SJCRH30 (cell line): ENCODE measurements around the gene KIF18B. TPM values are rescaled to one million over a fixed set of nuclear protein-coding genes. Genes with fewer than 3 reads are reported as not detected.

Source experiments
- DNase-seq, 2 experiments: peaks; one replicate each; pipeline ENCODE4 v3.0.0-alpha.2; 2015 to 2020
- H3K27ac ChIP-seq: fragments of 250-450 bp; sonication (Bioruptor Pico); 2 replicates; pipeline ENCODE4 v1.5.1; 2020; ENCODE audit warnings: mild to moderate bottlenecking, moderate library complexity
- H3K27me3 ChIP-seq: fragments of 250-450 bp; sonication (Bioruptor Pico); 2 replicates; pipeline ENCODE4 v1.5.1; 2020; ENCODE audit warnings: mild to moderate bottlenecking, moderate library complexity
- H3K36me3 ChIP-seq: fragments of 250-450 bp; sonication (Bioruptor Pico); 2 replicates; pipeline ENCODE4 v1.5.1; 2020; ENCODE audit warnings: mild to moderate bottlenecking, moderate library complexity
- H3K4me1 ChIP-seq: fragments of 250-450 bp; sonication (Bioruptor Pico); 2 replicates; pipeline ENCODE4 v1.5.1; 2020; ENCODE audit warnings: mild to moderate bottlenecking, moderate library complexity
- H3K4me3 ChIP-seq: fragments of 250-450 bp; sonication (Bioruptor Pico); 2 replicates; pipeline ENCODE4 v1.5.1; 2020; ENCODE audit warnings: mild to moderate bottlenecking, moderate library complexity
- H3K9me3 ChIP-seq: fragments of 250-450 bp; sonication (Bioruptor Pico); replicated peaks from 2 replicates; pipeline ENCODE4 v1.5.1; 2020; ENCODE audit warnings: mild to moderate bottlenecking, moderate library complexity
- total RNA-seq: library from RNA; depleted of rRNA; stranded (reverse); fragments of >200 nt; shearing (Covaris generic); gene quantifications from 2 replicates; pipeline ENCODE4 v1.2.3, GENCODE V29; 2014

Gene KIF18B
- total RNA-seq, 1 experiment from 2014 or later = 36.3 TPM

- peaks cover 18% of the 10 kb centered on the region for H3K27me3 ChIP-seq
- DNase-seq = no peak
- H3K36me3 ChIP-seq = no peaks in the 10 kb centered on the region
- H3K4me3 ChIP-seq = no peak overlapping the region
- H3K9me3 ChIP-seq = no peaks in the 10 kb centered on the region
- peaks cover 27% of the 10 kb centered on the region for H3K4me1 ChIP-seq
- H3K27ac ChIP-seq = no peak overlapping the region
Observed at GRCh38 chr17:44977814-44978550, 30.4 kb upstream of the KIF18B start.

GRCh38 chr17:44977065-44977464, 29.5 kb upstream of the KIF18B start:
- Histone ChIP-seq H3K36me3 (no peaks in the 10 kb centered on the region), H3K9me3 (no peaks in the 10 kb centered on the region), H3K4me3 (no peak overlapping the region), H3K27ac (no peak overlapping the region), H3K27me3 (peaks cover 21% of the 10 kb centered on the region), H3K4me1 (peaks cover 27% of the 10 kb centered on the region)
- no peak for DNase-seq

GRCh38 chr17:44976206-44976605, 28.6 kb upstream of the KIF18B start:
- H3K9me3 ChIP-seq = no peaks in the 10 kb centered on the region
- no peak overlapping the region for H3K27ac ChIP-seq
- peaks cover 23% of the 10 kb centered on the region for H3K4me1 ChIP-seq
- H3K27me3 ChIP-seq = peaks cover 21% of the 10 kb centered on the region
- no peak for DNase-seq
- H3K36me3 ChIP-seq = no peaks in the 10 kb centered on the region
- H3K4me3 ChIP-seq = no peak overlapping the region

GRCh38 chr17:44972953-44973352, 25.4 kb upstream of the KIF18B start:
- no peak overlapping the region for H3K27ac ChIP-seq

GRCh38 chr17:44971776-44972483, 24.4 kb upstream of the KIF18B start:
- no peak overlapping the region for H3K27ac ChIP-seq
- peaks cover 23% of the 10 kb centered on the region for H3K27me3 ChIP-seq
- no peaks in the 10 kb centered on the region for H3K36me3 ChIP-seq
- no peak for DNase-seq
- H3K9me3 ChIP-seq = no peaks in the 10 kb centered on the region
- H3K4me1 ChIP-seq = peaks cover 8% of the 10 kb centered on the region; the same call in 1 of the 2 replicates
- H3K4me3 ChIP-seq = no peak overlapping the region

More at GRCh38 chr17:44972953-44973352, 25.4 kb upstream of the KIF18B start:
- Histone ChIP-seq H3K4me1 (peaks cover 15% of the 10 kb centered on the region; the same call in 1 of the 2 replicates), H3K4me3 (no peak overlapping the region), H3K36me3 (no peaks in the 10 kb centered on the region), H3K27me3 (peaks cover 30% of the 10 kb centered on the region), H3K9me3 (no peaks in the 10 kb centered on the region)
- DNase-seq = no peak

- Histone ChIP-seq H3K4me3 (peak overlapping the region; percentile 65), H3K36me3 (no peaks in the 10 kb centered on the region), H3K27me3 (peaks cover 14% of the 10 kb centered on the region; the same call in 1 of the 2 replicates), H3K9me3 (no peaks in the 10 kb centered on the region), H3K27ac (no peak overlapping the region), H3K4me1 (peaks cover 8% of the 10 kb centered on the region; the same call in 1 of the 2 replicates)
- DNase-seq = peak; percentile 54 to 61
Observed at GRCh38 chr17:44970136-44970741, 22.7 kb upstream of the KIF18B start.

GRCh38 chr17:44969144-44969780, 21.7 kb upstream of the KIF18B start:
- Histone ChIP-seq H3K27ac (no peak overlapping the region), H3K4me1 (peaks cover 8% of the 10 kb centered on the region; the same call in 1 of the 2 replicates), H3K4me3 (peak overlapping the region; percentile 55), H3K27me3 (peaks cover 14% of the 10 kb centered on the region; the same call in 1 of the 2 replicates), H3K9me3 (no peaks in the 10 kb centered on the region), H3K36me3 (no peaks in the 10 kb centered on the region)
- no peak for DNase-seq

GRCh38 chr17:44968225-44969143, 20.9 kb upstream of the KIF18B start, which contains the start of gene C1QL1:
TSS of gene C1QL1 (minus strand) at chr17:44968303. CDS start at chr17:44968048, 255 bp downstream.
- H3K27ac ChIP-seq = no peak within 1 kb of the TSS
- H3K4me1 ChIP-seq = peaks cover 8% of the 10 kb centered on the region; the same call in 1 of the 2 replicates
- peak; percentile 93 to 95 for DNase-seq
- no peaks in the 10 kb centered on the region for H3K9me3 ChIP-seq
- H3K4me3 ChIP-seq = peak within 1 kb of the TSS; percentile 55
- no peaks in the 10 kb centered on the region for H3K36me3 ChIP-seq
- H3K27me3 ChIP-seq = peaks cover 14% of the 10 kb centered on the region; the same call in 1 of the 2 replicates

- Histone ChIP-seq H3K9me3 (no peaks in the 10 kb centered on the region), H3K27me3 (peaks cover 14% of the 10 kb centered on the region; the same call in 1 of the 2 replicates), H3K36me3 (no peaks in the 10 kb centered on the region), H3K4me1 (peaks cover 8% of the 10 kb centered on the region; the same call in 1 of the 2 replicates), H3K4me3 (no peak overlapping the region), H3K27ac (no peak overlapping the region)
- no peak for DNase-seq
Observed at GRCh38 chr17:44967907-44968224, 20.3 kb upstream of the KIF18B start.

GRCh38 chr17:44967026-44967906, 19.7 kb upstream of the KIF18B start:
- H3K36me3 ChIP-seq = no peaks in the 10 kb centered on the region
- peaks cover 8% of the 10 kb centered on the region; the same call in 1 of the 2 replicates for H3K4me1 ChIP-seq
- H3K27me3 ChIP-seq = peaks cover 11% of the 10 kb centered on the region; the same call in 1 of the 2 replicates
- H3K4me3 ChIP-seq = no peak overlapping the region
- H3K9me3 ChIP-seq = no peaks in the 10 kb centered on the region
- DNase-seq = no peak
- H3K27ac ChIP-seq = no peak overlapping the region

- H3K27ac ChIP-seq = no peak overlapping the region
- H3K4me3 ChIP-seq = no peak overlapping the region
- peaks cover 11% of the 10 kb centered on the region; the same call in 1 of the 2 replicates for H3K27me3 ChIP-seq
- peaks cover 8% of the 10 kb centered on the region; the same call in 1 of the 2 replicates for H3K4me1 ChIP-seq
- no peaks in the 10 kb centered on the region for H3K9me3 ChIP-seq
- DNase-seq = no peak
- no peaks in the 10 kb centered on the region for H3K36me3 ChIP-seq
Observed at GRCh38 chr17:44966348-44967025, 18.9 kb upstream of the KIF18B start.

- peaks cover 11% of the 10 kb centered on the region; the same call in 1 of the 2 replicates for H3K27me3 ChIP-seq
- H3K27ac ChIP-seq = no peak overlapping the region
- no peaks in the 10 kb centered on the region for H3K36me3 ChIP-seq
- no peaks in the 10 kb centered on the region for H3K9me3 ChIP-seq
- peaks cover 8% of the 10 kb centered on the region; the same call in 1 of the 2 replicates for H3K4me1 ChIP-seq
- H3K4me3 ChIP-seq = no peak overlapping the region
- DNase-seq = no peak
Observed at GRCh38 chr17:44965481-44966234, 18.1 kb upstream of the KIF18B start.
